GM21723 (cell line): ENCODE measurements around the gene MCM7.

ENCODE experiments used
- ATAC-seq: cut with Tn5 transposase; IDR thresholded peaks from one replicate; pipeline ENCODE4 v1.9.1; 2021; ENCODE audit warnings: mild to moderate bottlenecking, moderate library complexity; ENCODE audit not compliant: unreplicated experiment

MCM7 gene

DNA sequence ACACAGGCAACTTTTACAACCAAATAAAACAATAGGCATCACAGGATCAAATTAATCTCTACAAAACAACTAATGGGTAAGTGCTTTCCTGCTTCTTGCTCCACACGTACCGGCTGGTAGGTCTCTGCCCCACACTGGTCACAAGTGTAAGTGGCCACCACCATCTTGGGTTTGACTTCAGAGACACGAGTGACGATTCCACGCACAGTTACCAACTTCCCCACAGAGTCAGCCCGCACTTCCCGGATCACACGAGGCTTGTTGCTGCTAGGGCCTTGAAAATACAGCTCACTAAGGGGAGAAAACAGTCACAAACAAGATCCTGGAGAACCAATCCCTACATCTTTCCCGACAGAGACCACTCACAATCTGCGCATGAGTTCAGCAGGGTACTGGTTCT is 2.3 kb downstream of the MCM7 start:
- no peak for ATAC-seq

DNA sequence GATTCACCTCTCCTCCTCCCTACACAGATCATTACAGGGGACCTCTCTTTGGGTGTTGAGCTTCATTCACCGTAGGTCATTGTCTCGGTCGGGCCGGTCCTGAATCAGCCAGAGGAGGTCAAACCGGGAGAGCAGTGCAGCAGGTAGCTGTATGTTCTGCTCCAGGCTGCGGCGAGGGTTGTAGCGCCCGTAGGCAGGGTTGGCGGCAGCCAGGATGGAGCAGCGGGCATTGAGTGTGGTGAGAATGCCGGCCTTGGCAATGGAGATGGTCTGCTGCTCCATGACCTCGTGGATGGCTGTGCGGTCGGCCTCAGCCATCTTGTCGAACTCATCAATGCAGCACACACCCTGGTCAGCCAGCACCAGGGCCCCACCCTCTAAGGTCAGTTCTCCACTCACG is 5.5 kb downstream of the MCM7 start:
- ATAC-seq, result no peak

- no peak for ATAC-seq
Observed at GRCh38 chr7:100095289-100095688, 5.9 kb downstream of the MCM7 start.

GRCh38 chr7:100093925-100094486 is 7.2 kb downstream of the MCM7 start:
- no peak for ATAC-seq

- ATAC-seq, result no peak
Observed at GRCh38 chr7:100093498-100093897, 7.7 kb downstream of the MCM7 start.

- ATAC-seq, result no peak
Observed at GRCh38 chr7:100093054-100093453, 8.1 kb downstream of the MCM7 start.

GRCh38 chr7:100091411-100092181 is 9.6 kb downstream of the MCM7 start:
- no peak for ATAC-seq

GRCh38 chr7:100090527-100091410 is 10.4 kb downstream of the MCM7 start:
- no peak for ATAC-seq

- ATAC-seq, result no peak
Observed at GRCh38 chr7:100089458-100090196, 11.6 kb downstream of the MCM7 start.

- ATAC-seq, result peak; percentile 62
Observed at GRCh38 chr7:100088621-100089457, 12.4 kb downstream of the MCM7 start, which contains the start of gene COPS6. COPS6 (plus strand) TSS chr7:100088969; CDS start chr7:100088991, 22 bp downstream.

- no peak for ATAC-seq
Observed at GRCh38 chr7:100088095-100088620, 13.0 kb downstream of the MCM7 start.

GRCh38 chr7:100087055-100087750 is 14.0 kb downstream of the MCM7 start:
- no peak for ATAC-seq

GRCh38 chr7:100085515-100085914 is 15.7 kb downstream of the MCM7 start:
- no peak for ATAC-seq

- ATAC-seq, result no peak
Observed at GRCh38 chr7:100082978-100083377, 18.2 kb downstream of the MCM7 start.

DNA sequence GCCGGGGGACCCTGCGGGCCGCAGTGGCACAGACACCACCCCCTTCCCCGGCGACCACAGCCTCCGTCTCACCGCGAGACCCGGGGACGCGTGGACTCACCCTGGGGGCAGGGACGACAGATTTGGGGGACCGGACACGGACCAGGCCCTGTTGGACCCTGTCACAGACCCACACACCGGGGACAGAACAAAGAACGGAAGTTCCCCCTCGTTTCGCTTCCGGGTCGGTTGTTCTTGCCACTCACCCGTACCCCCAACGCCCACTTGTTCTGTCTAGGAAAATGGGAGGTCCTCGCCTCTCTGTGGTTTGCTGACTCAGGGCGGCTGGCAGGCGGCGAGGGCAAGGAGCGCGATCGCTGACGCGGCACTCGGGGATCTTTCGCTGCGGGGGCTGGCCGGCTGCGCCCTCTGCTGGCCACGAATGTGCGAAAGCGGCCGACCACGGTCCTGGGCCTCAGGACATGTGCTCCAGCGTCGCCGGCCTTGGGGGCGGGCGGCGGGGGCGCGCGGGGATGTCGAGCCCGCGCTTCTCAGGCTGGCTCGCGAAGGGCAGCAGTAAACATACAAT is 19.6 kb downstream of the MCM7 start, which contains the start of gene ZNF3:
Gene ZNF3 (minus strand): TSS at position 189 of the 568 bp plus-strand sequence. CDS start 4,366 bp downstream, outside the sequence.
- peak; percentile 83 for ATAC-seq

- no peak for ATAC-seq
Observed at GRCh38 chr7:100080907-100081534, 20.2 kb downstream of the MCM7 start.

DNA sequence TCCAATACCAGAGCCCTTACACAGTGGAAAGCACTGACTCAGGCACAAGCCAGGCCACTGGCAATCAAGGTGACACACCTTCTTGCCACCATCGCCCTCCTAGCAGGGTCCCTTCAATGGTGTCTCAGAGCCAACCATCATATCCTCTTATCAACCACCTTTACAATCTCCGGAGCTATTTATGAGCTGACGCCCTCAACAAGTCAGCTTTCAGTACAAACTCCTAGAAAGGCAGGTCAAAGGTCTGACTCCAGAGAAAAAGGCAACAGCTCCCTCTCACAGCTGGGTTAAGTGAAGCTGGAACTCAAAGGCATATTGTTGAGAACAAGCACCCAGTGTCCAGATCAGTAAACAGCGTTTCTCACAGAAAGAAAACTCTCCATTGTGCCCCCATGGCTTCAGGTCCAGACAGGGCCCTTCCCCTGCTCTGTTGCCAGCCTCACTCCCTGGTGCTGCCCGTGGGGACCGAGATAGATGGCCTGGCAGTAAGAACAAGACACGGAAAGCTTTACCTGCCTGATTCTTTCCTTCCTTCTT is 22.1 kb downstream of the MCM7 start:
- ATAC-seq, result no peak

DNA sequence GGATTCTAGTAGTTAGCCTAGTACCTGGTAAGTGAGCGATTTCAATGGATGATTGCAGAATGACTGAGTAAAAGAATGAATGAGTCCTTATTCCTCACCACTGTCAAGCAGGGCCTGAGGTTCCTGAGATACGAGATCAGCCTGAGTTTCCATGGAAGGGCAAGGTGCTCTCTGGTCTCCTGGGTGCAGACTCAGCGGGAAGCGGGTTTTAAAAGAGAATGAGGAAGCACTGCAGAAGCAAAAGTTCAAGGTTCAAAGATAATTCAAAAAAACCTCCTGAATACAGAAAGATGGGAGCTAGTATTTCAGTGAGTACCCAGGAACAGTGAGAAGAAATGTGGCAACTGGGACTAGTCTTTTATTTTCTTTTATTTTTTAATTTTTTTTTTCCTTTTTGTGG is 24.0 kb downstream of the MCM7 start:
- no peak for ATAC-seq
